Measurements from ENCODE around the gene PAH. TPM values are rescaled to one million over a fixed set of nuclear protein-coding genes. Genes with fewer than 3 reads are reported as not detected.

The PAH gene
- total RNA-seq, 6 experiments from 2014 or later, result 873 to 2,034 (median 1,035) TPM

- TF ChIP-seq POLR2A (IDR thresholded peaks at IDR 0.05) (no peak), CTCF (IDR thresholded peaks at IDR 0.05) (no peak)
- intact Hi-C loops (cut with DNase I), result loop anchor here in 1 of 2 donors (10.0 kb wide), 2 partner anchors 158 to 218 kb away; no protein-coding TSS in a partner anchor
- ATAC-seq, result no peak
- 0% methylated on average over 13 of the region's 19 CpGs for WGBS (ENCODE audit: insufficient coverage, low coverage, low lambda C conversion rate, missing lambda C conversion rate)
- H3K36me3 ChIP-seq, result no peaks in the 10 kb centered on the region
- peak overlapping the region; percentile 3 to 55 (median 24) for H3K4me3 ChIP-seq
- peaks cover 0 to 2% of the 10 kb centered on the region in 2 donors for H3K27me3 ChIP-seq
- H3K4me1 ChIP-seq, result peaks cover 0 to 25% (median 6%) of the 10 kb centered on the region in 4 donors
- no peak for DNase-seq
- no peaks in the 10 kb centered on the region for H3K9me3 ChIP-seq
- no peak overlapping the region for H3K27ac ChIP-seq
Observed at GRCh38 chr12:102956738-102957327, 39.8 kb upstream of the PAH start.

- WGBS (ENCODE audit: insufficient coverage, low coverage, low lambda C conversion rate, missing lambda C conversion rate), result 23% methylated on average over 11 of the region's 50 CpGs
- no peaks in the 10 kb centered on the region for H3K27me3 ChIP-seq
- H3K9me3 ChIP-seq, result no peaks in the 10 kb centered on the region
- peaks cover 0 to 25% (median 6%) of the 10 kb centered on the region in 4 donors for H3K4me1 ChIP-seq
- no peaks in the 10 kb centered on the region for H3K36me3 ChIP-seq
- DNase-seq, result peak; percentile 80 to 84 (median 83)
- H3K4me3 ChIP-seq, result peak overlapping the region; percentile 3 to 55 (median 24)
- peak; percentile 86 to 93 (median 92) for ATAC-seq
- H3K27ac ChIP-seq, result no peak overlapping the region
- intact Hi-C loops (cut with DNase I), result loop anchor here in 1 of 2 donors (10.0 kb wide), 2 partner anchors 159 to 219 kb away; no protein-coding TSS in a partner anchor
- TF ChIP-seq CTCF (IDR thresholded peaks at IDR 0.05) (no peak), POLR2A (IDR thresholded peaks at IDR 0.05) (no peak)
Observed at GRCh38 chr12:102955926-102956737, 39.1 kb upstream of the PAH start.

- no peak overlapping the region for H3K27ac ChIP-seq
- H3K4me3 ChIP-seq, result no peak overlapping the region
- ATAC-seq, result no peak
- H3K36me3 ChIP-seq, result no peaks in the 10 kb centered on the region
- no peaks in the 10 kb centered on the region for H3K9me3 ChIP-seq
- H3K4me1 ChIP-seq, result peaks cover 0 to 36% (median 7%) of the 10 kb centered on the region in 4 donors
- no peak for DNase-seq
- H3K27me3 ChIP-seq, result no peaks in the 10 kb centered on the region
- intact Hi-C loops (cut with DNase I), result loop anchor here in 1 of 2 donors (10.0 kb wide), 2 partner anchors 161 to 221 kb away; no protein-coding TSS in a partner anchor
- no peak for TF ChIP-seq POLR2A (IDR thresholded peaks at IDR 0.05)
- no peak for TF ChIP-seq CTCF (IDR thresholded peaks at IDR 0.05)
- 63% methylated on average over 1 of the region's 1 CpG for WGBS (ENCODE audit: insufficient coverage, low coverage, low lambda C conversion rate, missing lambda C conversion rate)
Observed at GRCh38 chr12:102954134-102954533, 37.1 kb upstream of the PAH start.

GRCh38 chr12:102953221-102953620 is 36.2 kb upstream of the PAH start:
- H3K27me3 ChIP-seq, result no peaks in the 10 kb centered on the region
- H3K27ac ChIP-seq, result no peak overlapping the region
- ATAC-seq, result no peak
- H3K4me1 ChIP-seq, result peaks cover 0 to 37% (median 6%) of the 10 kb centered on the region in 4 donors
- no peaks in the 10 kb centered on the region for H3K36me3 ChIP-seq
- intact Hi-C loops (cut with DNase I), result loop anchor here in 1 of 2 donors (10.0 kb wide), 2 partner anchors 162 to 222 kb away; no protein-coding TSS in a partner anchor
- TF ChIP-seq CTCF (IDR thresholded peaks at IDR 0.05), result no peak
- no peak for TF ChIP-seq POLR2A (IDR thresholded peaks at IDR 0.05)
- no peaks in the 10 kb centered on the region for H3K9me3 ChIP-seq
- no peak overlapping the region for H3K4me3 ChIP-seq
- DNase-seq, result no peak

Measured in right lobe of liver (tissue), 6 donors.